ENCODE results near the gene ACER1. TPM values are rescaled to one million over a fixed set of nuclear protein-coding genes. Genes with fewer than 3 reads are reported as not detected.
A peak's percentile ranks its signal among the peaks of the same experiment; 100 is the strongest.

The ACER1 gene
- total and polyA plus RNA-seq, 2 of the 13 experiments (the other 11 are each of a cell fraction or from before 2014, with no cell fraction given), result not detected

GRCh38 chr19:6264803-6265202 is 68.6 kb downstream of the ACER1 start:
- Histone ChIP-seq H4K20me1 (ENCODE audit: insufficient read depth, low read length) (peaks cover 7% of the 10 kb centered on the region; the same call in 1 of the 2 replicates), H3K4me3 (replicated peaks in 1 of 3; ENCODE audit: insufficient read depth in 1 of 3, low read depth in 2 of 3, low read length in 3 of 3) (no peak overlapping the region), H3K9me3 (ENCODE audit: low read length) (no peaks in the 10 kb centered on the region), H2AFZ (ENCODE audit: low read length) (no peak overlapping the region), H3K36me3 (replicated peaks in 1 of 2; ENCODE audit: control insufficient read depth in 1 of 2, insufficient read depth in 2 of 2, low read length in 2 of 2) (peaks cover 30 to 70% of the 10 kb centered on the region in 2 experiments; a peak in 4 of 5 replicates), H3K4me2 (ENCODE audit: low read depth, low read length) (no peak overlapping the region), H3K27me3 (ENCODE audit: control insufficient read depth in 1 of 2, insufficient read depth in 2 of 2, low read length in 2 of 2) (no peaks in the 10 kb centered on the region), H3K79me2 (ENCODE audit: insufficient read depth, low read length) (peaks cover 11% of the 10 kb centered on the region), H3K27ac (ENCODE audit: extremely low read length, insufficient read depth, low read length) (no peak overlapping the region), H3K9ac (ENCODE audit: insufficient read depth, low read depth, low read length) (no peak overlapping the region), H3K4me1 (ENCODE audit: insufficient read depth, low read length) (peaks cover 28% of the 10 kb centered on the region)
- POLR2A ChIA-PET, result interaction anchor here (0.7 kb wide), 1 partner anchor 211 kb away, joined by 5 read pairs; no protein-coding TSS in a partner anchor
- FAIRE-seq (no peak), DNase-seq (ENCODE audit: low spot score) (no peak), ATAC-seq (no peak)
- intact Hi-C loops (cut with micrococcal nuclease; ENCODE audit: unreplicated experiment), result no loop called here
- in situ Hi-C loops (cut with HindIII; ENCODE audit: extremely low pct_ligation_motif_present, low pct_unique_long_range_greater_than_20kb), result no loop called here
- no TSS peak for BruUV-seq (replicated peaks)
- WGBS (ENCODE audit: low lambda C conversion rate), result 97% methylated on average over 4 of the region's 4 CpGs
- CTCF ChIA-PET (ENCODE audit: low intra/inter-chr PET ratio, low total read pairs), result no interaction called here
- TF ChIP-seq ATF7 (IDR thresholded peaks at IDR 0.05), result peak; percentile 47; the same call in 1 of the 2 replicates
- no peak for TF ChIP-seq ATF7 (CRISPR knock-in tag; IDR thresholded peaks at IDR 0.05)
- no peak for TF ChIP-seq CHD4 (IDR thresholded peaks at IDR 0.05; ENCODE audit: borderline replicate concordance, low read length)
- TF ChIP-seq ZNF235 (CRISPR knock-in tag; IDR thresholded peaks at IDR 0.05; ENCODE audit: borderline replicate concordance), result no peak

GRCh38 chr19:6263735-6264444 is 69.5 kb downstream of the ACER1 start:
- Histone ChIP-seq H3K9ac (ENCODE audit: insufficient read depth, low read depth, low read length) (no peak overlapping the region), H3K79me2 (ENCODE audit: insufficient read depth, low read length) (peaks cover 18% of the 10 kb centered on the region), H3K4me1 (ENCODE audit: insufficient read depth, low read length) (peaks cover 28% of the 10 kb centered on the region), H3K27me3 (ENCODE audit: control insufficient read depth in 1 of 2, insufficient read depth in 2 of 2, low read length in 2 of 2) (no peaks in the 10 kb centered on the region), H4K20me1 (ENCODE audit: insufficient read depth, low read length) (peaks cover 7% of the 10 kb centered on the region; the same call in 1 of the 2 replicates), H3K27ac (ENCODE audit: extremely low read length, insufficient read depth, low read length) (no peak overlapping the region), H3K36me3 (replicated peaks in 1 of 2; ENCODE audit: control insufficient read depth in 1 of 2, insufficient read depth in 2 of 2, low read length in 2 of 2) (peaks cover 29 to 70% of the 10 kb centered on the region in 2 experiments; a peak in 4 of 5 replicates), H2AFZ (ENCODE audit: low read length) (no peak overlapping the region), H3K4me3 (replicated peaks in 1 of 3; ENCODE audit: insufficient read depth in 1 of 3, low read depth in 2 of 3, low read length in 3 of 3) (no peak overlapping the region), H3K9me3 (ENCODE audit: low read length) (no peaks in the 10 kb centered on the region), H3K4me2 (ENCODE audit: low read depth, low read length) (no peak overlapping the region)
- no peak for ATAC-seq
- no TSS peak for BruUV-seq (replicated peaks)
- in situ Hi-C loops (cut with HindIII; ENCODE audit: extremely low pct_ligation_motif_present, low pct_unique_long_range_greater_than_20kb) (no loop called here), intact Hi-C loops (cut with micrococcal nuclease; ENCODE audit: unreplicated experiment) (no loop called here)
- ChIA-PET CTCF (ENCODE audit: low intra/inter-chr PET ratio, low total read pairs) (no interaction called here), POLR2A (no interaction called here)
- no peak for FAIRE-seq
- WGBS (ENCODE audit: low lambda C conversion rate), result 97% methylated on average over 18 of the region's 18 CpGs
- DNase-seq (ENCODE audit: low spot score), result no peak
- TF ChIP-seq ARNT (IDR thresholded peaks at IDR 0.05), result no peak
- TF ChIP-seq ZNF101 (CRISPR knock-in tag; IDR thresholded peaks at IDR 0.05; ENCODE audit: borderline replicate concordance, low read depth), result no peak
- no peak for TF ChIP-seq TEAD2 (CRISPR knock-in tag; IDR thresholded peaks at IDR 0.05)
- no peak for TF ChIP-seq ATF7-NPFF (CRISPR knock-in tag; IDR thresholded peaks at IDR 0.05; ENCODE audit: low read depth)
- no peak for TF ChIP-seq TARDBP (CRISPR knock-in tag; IDR thresholded peaks at IDR 0.05)
- no peak for TF ChIP-seq ZNF12 (CRISPR knock-in tag; IDR thresholded peaks at IDR 0.05)
- no peak for TF ChIP-seq HMG20B (CRISPR knock-in tag; conservative IDR thresholded peaks at IDR 0.05)
- TF ChIP-seq KAT8 (CRISPR knock-in tag; IDR thresholded peaks at IDR 0.05), result no peak
- TF ChIP-seq SPEN (CRISPR knock-in tag; IDR thresholded peaks at IDR 0.05; ENCODE audit: low read depth), result no peak
- TF ChIP-seq ZNF878 (CRISPR knock-in tag; IDR thresholded peaks at IDR 0.05), result no peak
- no peak for TF ChIP-seq ZKSCAN5 (CRISPR knock-in tag; IDR thresholded peaks at IDR 0.05)
- TF ChIP-seq ZNF30 (CRISPR knock-in tag; IDR thresholded peaks at IDR 0.05), result no peak
- no peak for TF ChIP-seq TFDP2 (CRISPR knock-in tag; IDR thresholded peaks at IDR 0.05)
- no peak for TF ChIP-seq ZSCAN22 (CRISPR knock-in tag; IDR thresholded peaks at IDR 0.05)
- TF ChIP-seq SAFB2 (CRISPR knock-in tag; IDR thresholded peaks at IDR 0.05; ENCODE audit: borderline replicate concordance, low read depth), result no peak
